Neural progenitor cell (in vitro differentiated cells): ENCODE results near the gene PEX7.

ENCODE experiments used
- EZH2 ChIP-seq: fragments of 200-600 bp; sonication (generic); IDR thresholded peaks from 2 replicates; pipeline ENCODE4 v1.6.1; 2017; ENCODE audit warnings: antibody characterized with exemption, mild to moderate bottlenecking, moderate library complexity
- TF ChIP-seq, protein P1 (sequence below): fragments of 200-600 bp; sonication (generic); IDR thresholded peaks from 2 replicates; pipeline ENCODE4 v1.5.1; 2017; ENCODE audit warnings: antibody characterized with exemption, mild to moderate bottlenecking

DNA sequence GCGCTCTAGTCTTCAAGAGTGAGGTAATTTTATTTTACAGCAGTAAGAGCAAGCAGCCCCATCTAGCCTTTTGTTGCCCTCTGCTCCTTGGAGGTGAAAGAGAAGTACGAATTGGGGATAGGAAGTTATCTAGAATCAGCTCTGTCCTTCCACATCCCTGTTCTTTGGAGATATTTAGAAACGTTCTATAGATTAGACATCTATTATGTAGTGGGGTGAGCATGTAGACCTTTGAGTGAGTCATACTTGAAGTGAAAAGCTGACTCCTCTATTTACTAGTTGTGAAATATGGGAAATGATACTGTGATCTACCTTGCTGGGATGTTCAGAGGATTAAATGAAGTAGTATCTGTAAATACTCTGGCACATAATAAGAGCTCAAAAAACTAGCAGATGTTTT is 63.7 kb downstream of the PEX7 start:
- TF ChIP-seq, protein P1, sequence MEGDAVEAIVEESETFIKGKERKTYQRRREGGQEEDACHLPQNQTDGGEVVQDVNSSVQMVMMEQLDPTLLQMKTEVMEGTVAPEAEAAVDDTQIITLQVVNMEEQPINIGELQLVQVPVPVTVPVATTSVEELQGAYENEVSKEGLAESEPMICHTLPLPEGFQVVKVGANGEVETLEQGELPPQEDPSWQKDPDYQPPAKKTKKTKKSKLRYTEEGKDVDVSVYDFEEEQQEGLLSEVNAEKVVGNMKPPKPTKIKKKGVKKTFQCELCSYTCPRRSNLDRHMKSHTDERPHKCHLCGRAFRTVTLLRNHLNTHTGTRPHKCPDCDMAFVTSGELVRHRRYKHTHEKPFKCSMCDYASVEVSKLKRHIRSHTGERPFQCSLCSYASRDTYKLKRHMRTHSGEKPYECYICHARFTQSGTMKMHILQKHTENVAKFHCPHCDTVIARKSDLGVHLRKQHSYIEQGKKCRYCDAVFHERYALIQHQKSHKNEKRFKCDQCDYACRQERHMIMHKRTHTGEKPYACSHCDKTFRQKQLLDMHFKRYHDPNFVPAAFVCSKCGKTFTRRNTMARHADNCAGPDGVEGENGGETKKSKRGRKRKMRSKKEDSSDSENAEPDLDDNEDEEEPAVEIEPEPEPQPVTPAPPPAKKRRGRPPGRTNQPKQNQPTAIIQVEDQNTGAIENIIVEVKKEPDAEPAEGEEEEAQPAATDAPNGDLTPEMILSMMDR = no peak
- TF ChIP-seq EZH2 = no peak
